GM18868 (cell line): ENCODE results near the gene ACER2.

Experiments
- ATAC-seq: cut with Tn5 transposase; IDR thresholded peaks from one replicate; pipeline ENCODE4 v1.9.1; 2021; ENCODE audit warnings: mild to moderate bottlenecking, moderate library complexity; ENCODE audit not compliant: unreplicated experiment

Gene ACER2

GRCh38 chr9:19481971-19482404 is 73.2 kb downstream of the ACER2 start:
- ATAC-seq = no peak

- ATAC-seq = no peak
These were observed 75.9 kb downstream of the ACER2 start for GRCh38 chr9:19484699-19485098.

- ATAC-seq = no peak
These were observed 76.4 kb downstream of the ACER2 start for GRCh38 chr9:19485193-19485592.

DNA sequence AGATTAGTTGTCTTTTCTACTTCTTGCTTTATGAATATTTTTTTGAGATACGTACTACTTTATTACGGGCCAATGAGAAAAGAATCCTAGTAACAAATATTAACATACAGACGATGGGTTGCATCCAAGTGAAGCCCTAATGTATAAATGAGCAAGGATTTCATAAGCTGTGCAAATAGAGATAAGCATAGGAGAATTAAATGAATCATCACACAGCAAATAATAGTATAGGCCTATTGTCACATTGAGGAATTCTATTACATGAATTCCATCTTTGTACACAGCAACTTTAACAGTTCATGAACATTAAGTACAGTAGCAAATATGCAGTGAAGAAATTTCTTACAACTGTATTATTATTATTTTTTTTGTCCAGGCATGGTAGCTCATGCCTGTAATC is 78.0 kb downstream of the ACER2 start:
- no peak for ATAC-seq

DNA sequence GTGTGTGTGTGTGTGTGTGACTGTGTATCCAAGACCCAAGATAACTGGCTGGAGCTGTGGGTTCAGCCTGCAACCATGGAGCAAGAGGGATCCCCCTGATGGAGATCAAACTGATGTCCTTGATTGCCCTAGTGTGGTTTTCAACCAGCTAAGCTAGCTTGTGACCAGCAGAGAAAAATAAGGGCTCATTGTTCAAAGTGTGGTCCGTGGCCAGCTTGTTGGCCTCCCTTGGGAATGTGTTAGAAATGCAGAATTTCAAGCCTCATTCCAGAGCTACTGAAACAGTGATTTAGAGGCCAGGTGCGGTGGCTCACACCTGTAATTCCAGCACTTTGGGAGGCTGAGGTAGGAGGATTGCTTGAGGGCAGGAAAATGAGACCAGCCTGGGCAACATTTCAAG is 79.9 kb downstream of the ACER2 start:
- ATAC-seq = no peak

GRCh38 chr9:19490269-19490668 is 81.5 kb downstream of the ACER2 start:
- no peak for ATAC-seq

- ATAC-seq = no peak
These were observed 82.0 kb downstream of the ACER2 start for GRCh38 chr9:19490828-19491227.

GRCh38 chr9:19492775-19493173 is 84.0 kb downstream of the ACER2 start:
- ATAC-seq = peak; percentile 3

DNA sequence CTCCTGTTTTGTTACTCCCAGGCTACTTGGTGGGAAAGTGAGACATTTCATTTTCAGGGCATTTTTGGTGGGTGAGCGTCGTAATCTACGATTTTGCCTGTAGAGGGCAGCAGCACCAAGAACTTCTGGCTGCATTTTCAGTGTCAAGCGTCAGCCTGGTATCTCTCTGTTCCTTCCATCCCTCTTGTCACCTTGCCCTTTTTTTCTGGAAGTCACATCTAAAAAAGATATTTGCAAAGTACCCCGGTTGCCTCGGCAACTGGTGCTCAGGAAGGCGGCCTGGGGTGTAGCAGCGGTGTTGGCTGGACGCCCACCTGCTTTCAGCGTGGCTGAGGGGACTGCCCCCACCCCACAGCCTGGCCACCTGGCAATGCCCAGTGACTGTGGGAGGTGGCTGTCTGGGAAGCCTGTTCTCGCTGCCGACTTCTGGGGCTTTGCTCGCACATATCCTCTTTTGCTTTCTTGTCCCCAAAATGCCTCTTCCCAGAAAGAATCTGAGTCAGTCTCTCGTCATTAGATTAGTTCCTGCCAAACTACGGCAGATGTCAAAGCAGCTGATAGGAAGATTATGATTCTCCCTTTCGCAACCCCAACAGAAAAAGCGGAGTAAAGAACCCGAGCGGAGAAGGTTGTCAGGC is 84.5 kb downstream of the ACER2 start:
- peak; percentile 83 for ATAC-seq

GRCh38 chr9:19493876-19494275 is 85.1 kb downstream of the ACER2 start:
- no peak for ATAC-seq

- ATAC-seq = no peak
These were observed 86.6 kb downstream of the ACER2 start for GRCh38 chr9:19495186-19496028.

DNA sequence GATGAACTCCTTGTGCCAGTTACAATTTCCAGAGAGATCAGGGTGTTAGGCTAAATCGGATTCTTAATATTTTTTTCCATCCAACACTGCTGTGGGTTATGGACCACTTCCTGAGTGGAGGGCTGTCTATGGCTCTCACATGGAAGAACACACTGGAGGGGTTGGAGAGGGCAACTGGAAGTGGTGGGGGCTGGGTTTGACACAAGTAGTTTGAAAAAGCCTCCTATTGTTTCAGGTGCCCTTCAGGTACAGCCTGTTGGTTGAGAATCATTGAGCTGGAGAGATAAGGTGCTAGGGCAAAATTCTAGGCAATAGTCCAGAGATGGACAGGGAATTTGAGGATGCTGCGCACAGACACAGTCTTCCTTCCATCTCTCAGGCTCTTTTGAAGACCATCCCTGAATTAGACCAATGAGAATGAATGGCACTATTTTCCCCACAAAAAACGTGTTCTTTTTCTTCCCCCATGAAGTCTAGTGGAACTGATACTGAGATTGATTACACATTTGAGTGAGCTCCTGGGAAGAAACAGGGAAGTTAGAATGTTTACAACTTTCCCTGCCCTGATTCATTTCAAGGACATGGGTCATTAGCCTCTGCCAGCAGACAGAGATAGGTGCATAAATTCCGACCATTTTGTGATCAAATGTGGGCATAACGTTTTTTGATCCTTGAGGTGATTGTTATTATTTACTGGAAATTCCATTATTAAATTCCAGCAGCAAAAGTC is 87.7 kb downstream of the ACER2 start:
- no peak for ATAC-seq

DNA sequence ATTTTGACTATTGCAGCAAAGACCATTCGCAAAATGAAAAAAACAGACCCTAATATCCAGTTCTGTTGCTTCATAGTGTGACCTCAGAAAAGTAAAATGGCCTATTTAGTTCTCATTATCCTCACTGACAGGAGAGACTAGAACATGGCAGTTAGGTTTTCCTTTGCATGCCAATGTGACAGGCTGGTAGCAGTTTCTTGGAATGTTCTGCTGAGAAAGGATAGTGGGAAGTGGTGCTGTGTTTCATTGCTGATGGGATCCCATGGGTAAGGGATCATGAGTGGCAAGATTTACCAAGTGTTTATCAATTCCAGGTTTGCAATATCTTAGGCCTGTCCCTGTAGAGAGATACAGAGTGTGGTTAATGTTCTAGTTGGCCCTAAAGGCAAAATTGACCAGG is 88.5 kb downstream of the ACER2 start:
- ATAC-seq = no peak

DNA sequence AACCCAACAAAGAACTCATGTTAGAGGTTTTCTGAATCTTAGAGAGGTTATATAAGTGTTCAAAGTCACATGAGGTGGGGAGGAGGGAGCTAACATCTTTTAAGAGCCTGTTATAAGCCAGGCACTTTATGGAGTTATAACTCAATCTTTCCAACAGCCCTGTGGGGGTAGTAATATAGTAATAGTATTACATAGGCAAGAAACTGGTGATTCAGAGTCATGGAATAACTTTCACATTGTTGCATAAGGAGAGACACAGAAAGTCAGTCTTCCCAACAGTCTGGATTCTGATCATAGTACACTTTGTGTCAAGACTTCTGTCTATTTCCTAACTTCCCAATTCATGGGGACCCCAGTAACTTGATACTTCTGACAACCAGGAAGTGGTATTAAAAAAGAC is 89.2 kb downstream of the ACER2 start:
- no peak for ATAC-seq
